ENCODE results near the gene SYT11.
"Not testable (repeated sequence)": the region's sequence is repeated elsewhere in the genome, so short reads cannot be mapped to it uniquely, and the experiment has no call there.

Gene SYT11

GRCh38 chr1:155890251-155890650 lies 30.9 kb downstream of the SYT11 start:
- H3F3A ChIP-seq (ENCODE audit: insufficient read depth, low read length), result peaks cover 5% of the 10 kb centered on the region; the same call in 1 of the 2 replicates
- no peak overlapping the region for H3K4me2 ChIP-seq (ENCODE audit: low read length)

GRCh38 chr1:155892796-155893195 lies 33.4 kb downstream of the SYT11 start:
- no peaks in the 10 kb centered on the region for H3K27me3 ChIP-seq (ENCODE audit: insufficient read depth, low read length)
- no peaks in the 10 kb centered on the region for H3K9me3 ChIP-seq (ENCODE audit: low read length)
- H3K36me3 ChIP-seq (ENCODE audit: insufficient read depth, low read length), result peaks cover 13% of the 10 kb centered on the region
- no peak overlapping the region for H3K4me3 ChIP-seq (ENCODE audit: low read depth, low read length, poor library complexity, severe bottlenecking)
- no peak overlapping the region for H3K4me2 ChIP-seq (ENCODE audit: low read length)
- no peaks in the 10 kb centered on the region for H3K9me2 ChIP-seq (ENCODE audit: low read depth, low read length)
- H4K20me1 ChIP-seq (ENCODE audit: insufficient read depth, low read length), result no peaks in the 10 kb centered on the region
- TF ChIP-seq EZH2 (IDR thresholded peaks at IDR 0.05; ENCODE audit: borderline replicate concordance, low read length) (no peak), CTCF (IDR thresholded peaks at IDR 0.05; ENCODE audit: low read length) (no peak)
- no peak overlapping the region for H3K27ac ChIP-seq (ENCODE audit: low read depth, low read length, poor library complexity, severe bottlenecking)
- no peaks in the 10 kb centered on the region for H3K4me1 ChIP-seq (ENCODE audit: insufficient read depth, low read length, severe bottlenecking)
- no peaks in the 10 kb centered on the region for H3K79me2 ChIP-seq (ENCODE audit: insufficient read depth, low read length)
- H2AFZ ChIP-seq (ENCODE audit: low read length), result no peak overlapping the region
- H3K9ac ChIP-seq (ENCODE audit: low read length), result no peak overlapping the region
- H3F3A ChIP-seq (ENCODE audit: insufficient read depth, low read length), result peaks cover 5% of the 10 kb centered on the region; the same call in 1 of the 2 replicates

More at GRCh38 chr1:155890251-155890650, 30.9 kb downstream of the SYT11 start:
- Histone ChIP-seq H3K4me1 (ENCODE audit: insufficient read depth, low read length, severe bottlenecking) (peaks cover 7% of the 10 kb centered on the region), H4K20me1 (ENCODE audit: insufficient read depth, low read length) (no peaks in the 10 kb centered on the region), H3K36me3 (ENCODE audit: insufficient read depth, low read length) (no peaks in the 10 kb centered on the region), H3K27me3 (ENCODE audit: insufficient read depth, low read length) (no peaks in the 10 kb centered on the region), H3K79me2 (ENCODE audit: insufficient read depth, low read length) (no peaks in the 10 kb centered on the region), H3K9me2 (ENCODE audit: low read depth, low read length) (no peaks in the 10 kb centered on the region), H3K4me3 (ENCODE audit: low read depth, low read length, poor library complexity, severe bottlenecking) (no peak overlapping the region), H2AFZ (ENCODE audit: low read length) (no peak overlapping the region), H3K27ac (ENCODE audit: low read depth, low read length, poor library complexity, severe bottlenecking) (no peak overlapping the region), H3K9ac (ENCODE audit: low read length) (no peak overlapping the region), H3K9me3 (ENCODE audit: low read length) (no peaks in the 10 kb centered on the region)
- TF ChIP-seq EZH2 (IDR thresholded peaks at IDR 0.05; ENCODE audit: borderline replicate concordance, low read length) (no peak), CTCF (IDR thresholded peaks at IDR 0.05; ENCODE audit: low read length) (no peak)

GRCh38 chr1:155893389-155894142 lies 34.2 kb downstream of the SYT11 start:
- no peaks in the 10 kb centered on the region for H3K4me1 ChIP-seq (ENCODE audit: insufficient read depth, low read length, severe bottlenecking)
- H3K36me3 ChIP-seq (ENCODE audit: insufficient read depth, low read length), result peaks cover 19% of the 10 kb centered on the region
- no peaks in the 10 kb centered on the region for H3K79me2 ChIP-seq (ENCODE audit: insufficient read depth, low read length)
- H3K9ac ChIP-seq (ENCODE audit: low read length), result no peak overlapping the region
- TF ChIP-seq CTCF (IDR thresholded peaks at IDR 0.05; ENCODE audit: low read length), result no peak
- TF ChIP-seq EZH2 (IDR thresholded peaks at IDR 0.05; ENCODE audit: borderline replicate concordance, low read length), result no peak
- no peaks in the 10 kb centered on the region for H3K27me3 ChIP-seq (ENCODE audit: insufficient read depth, low read length)
- no peak overlapping the region for H2AFZ ChIP-seq (ENCODE audit: low read length)
- no peaks in the 10 kb centered on the region for H3K9me2 ChIP-seq (ENCODE audit: low read depth, low read length)
- H3K27ac ChIP-seq (ENCODE audit: low read depth, low read length, poor library complexity, severe bottlenecking), result no peak overlapping the region
- no peak overlapping the region for H3K4me3 ChIP-seq (ENCODE audit: low read depth, low read length, poor library complexity, severe bottlenecking)
- H3K4me2 ChIP-seq (ENCODE audit: low read length), result no peak overlapping the region
- H3K9me3 ChIP-seq (ENCODE audit: low read length), result no peaks in the 10 kb centered on the region
- H4K20me1 ChIP-seq (ENCODE audit: insufficient read depth, low read length), result no peaks in the 10 kb centered on the region
- peaks cover 5% of the 10 kb centered on the region; the same call in 1 of the 2 replicates for H3F3A ChIP-seq (ENCODE audit: insufficient read depth, low read length)

- not testable (repeated sequence) for H2AFZ ChIP-seq (ENCODE audit: low read length); H3K4me2 ChIP-seq (ENCODE audit: low read length); H3F3A ChIP-seq (ENCODE audit: insufficient read depth, low read length); H3K27me3 ChIP-seq (ENCODE audit: insufficient read depth, low read length); H3K79me2 ChIP-seq (ENCODE audit: insufficient read depth, low read length); H3K9me2 ChIP-seq (ENCODE audit: low read depth, low read length); H3K4me3 ChIP-seq (ENCODE audit: low read depth, low read length, poor library complexity, severe bottlenecking); H3K9ac ChIP-seq (ENCODE audit: low read length); H3K9me3 ChIP-seq (ENCODE audit: low read length); H3K4me1 ChIP-seq (ENCODE audit: insufficient read depth, low read length, severe bottlenecking); H3K27ac ChIP-seq (ENCODE audit: low read depth, low read length, poor library complexity, severe bottlenecking); H4K20me1 ChIP-seq (ENCODE audit: insufficient read depth, low read length)
- H3K36me3 ChIP-seq (ENCODE audit: insufficient read depth, low read length), result peaks cover 39% of the 10 kb centered on the region
Observed at GRCh38 chr1:155895617-155896016, 36.2 kb downstream of the SYT11 start.

- not testable (repeated sequence) for H3K4me3 ChIP-seq (ENCODE audit: low read depth, low read length, poor library complexity, severe bottlenecking); H4K20me1 ChIP-seq (ENCODE audit: insufficient read depth, low read length); H3K4me2 ChIP-seq (ENCODE audit: low read length); H3K9ac ChIP-seq (ENCODE audit: low read length); H3K79me2 ChIP-seq (ENCODE audit: insufficient read depth, low read length); H3K27ac ChIP-seq (ENCODE audit: low read depth, low read length, poor library complexity, severe bottlenecking); H2AFZ ChIP-seq (ENCODE audit: low read length); H3K4me1 ChIP-seq (ENCODE audit: insufficient read depth, low read length, severe bottlenecking); H3K27me3 ChIP-seq (ENCODE audit: insufficient read depth, low read length); H3K9me2 ChIP-seq (ENCODE audit: low read depth, low read length); H3K9me3 ChIP-seq (ENCODE audit: low read length); H3F3A ChIP-seq (ENCODE audit: insufficient read depth, low read length)
- peaks cover 48% of the 10 kb centered on the region for H3K36me3 ChIP-seq (ENCODE audit: insufficient read depth, low read length)
Observed at GRCh38 chr1:155896476-155896875, 37.1 kb downstream of the SYT11 start.
